Liver (tissue), 9 donors: ENCODE data around the gene PNMT. TPM values are rescaled to one million over a fixed set of nuclear protein-coding genes. Genes with fewer than 3 reads are reported as not detected.

Experiments
- DNase-seq: peaks from one replicate; pipeline ENCODE4 v3.0.0-alpha.2; 2017; ENCODE audit warnings: low spot score
- H3K27ac ChIP-seq, 2 donors: one replicate each; pipeline ENCODE4 v1.7.0; 2013; ENCODE audit warnings: inconsistent platforms in 2 of 2, low read length in 2 of 2, control low read depth in 1 of 2, low read depth in 1 of 2, mild to moderate bottlenecking in 1 of 2
- H3K27me3 ChIP-seq, 4 donors: one replicate each; pipeline versions ENCODE4 v1.6.1 to v1.7.0; 2013; ENCODE audit warnings: low read length in 3 of 4, inconsistent platforms in 1 of 4, mild to moderate bottlenecking in 1 of 4, moderate library complexity in 1 of 4; ENCODE audit not compliant: control insufficient read depth in 4 of 4, insufficient read depth in 4 of 4
- H3K36me3 ChIP-seq, 4 donors: one replicate each; pipeline versions ENCODE4 v1.6.1 to v1.7.0; 2013; ENCODE audit warnings: low read length in 3 of 4, mild to moderate bottlenecking in 3 of 4, low read depth in 1 of 4, moderate library complexity in 1 of 4; ENCODE audit not compliant: control insufficient read depth in 4 of 4, insufficient read depth in 3 of 4
- H3K4me1 ChIP-seq, 4 donors: one replicate each; pipeline versions ENCODE4 v1.6.1 to v1.7.0; 2013; ENCODE audit warnings: low read length in 3 of 4, mild to moderate bottlenecking in 3 of 4, moderate library complexity in 1 of 4; ENCODE audit not compliant: control insufficient read depth in 4 of 4, insufficient read depth in 4 of 4
- H3K4me3 ChIP-seq, 3 donors: one replicate each; pipeline versions ENCODE4 v1.6.1 to v1.7.0; 2013; ENCODE audit warnings: low read length in 3 of 3, control low read depth in 1 of 3, low read depth in 1 of 3, mild to moderate bottlenecking in 1 of 3
- H3K9ac ChIP-seq, 2 donors: one replicate each; pipeline ENCODE4 v1.7.0; 2013; ENCODE audit warnings: low read length in 2 of 2, mild to moderate bottlenecking in 2 of 2, moderate library complexity in 2 of 2, control low read depth in 1 of 2, low read depth in 1 of 2
- H3K9me3 ChIP-seq, 4 donors: one replicate each; pipeline versions ENCODE4 v1.6.1 to v1.7.0; 2013; ENCODE audit warnings: low read length in 3 of 4; ENCODE audit not compliant: control insufficient read depth in 4 of 4
- FOXA1 ChIP-seq: IDR thresholded peaks from 2 replicates; pipeline ENCODE4 v1.6.1; 2016; ENCODE audit warnings: antibody characterized with exemption
- FOXA2 ChIP-seq: IDR thresholded peaks from 2 replicates; pipeline ENCODE4 v1.6.1; 2016; ENCODE audit warnings: antibody characterized with exemption
- GABPA ChIP-seq, 2 donors: IDR thresholded peaks in 1 of 2; conservative IDR thresholded peaks in 1 of 2; 2 replicates each; pipeline ENCODE4 v1.6.1; 2016; ENCODE audit warnings: antibody characterized with exemption in 2 of 2, mild to moderate bottlenecking in 1 of 2, moderate library complexity in 1 of 2
- HNF4A ChIP-seq, 2 donors: conservative IDR thresholded peaks; 2 replicates each; pipeline ENCODE4 v1.6.1; 2016; ENCODE audit warnings: antibody characterized with exemption in 2 of 2, mild to moderate bottlenecking in 2 of 2
- JUND ChIP-seq, 2 donors: IDR thresholded peaks; 2 replicates each; pipeline ENCODE4 v1.6.1; 2016; ENCODE audit warnings: antibody characterized with exemption in 2 of 2
- RAD21 ChIP-seq, 2 donors: IDR thresholded peaks; 2 replicates each; pipeline ENCODE4 v1.6.1; 2016; ENCODE audit warnings: antibody characterized with exemption in 2 of 2, mild to moderate bottlenecking in 2 of 2
- SP1 ChIP-seq: IDR thresholded peaks from 2 replicates; pipeline ENCODE4 v1.6.1; 2018; ENCODE audit warnings: antibody characterized with exemption, mild to moderate bottlenecking
- TAF1 ChIP-seq: conservative IDR thresholded peaks from 2 replicates; pipeline ENCODE4 v1.6.1; 2016; ENCODE audit warnings: antibody characterized with exemption, mild to moderate bottlenecking
- WGBS: extraction: QIAGEN DNeasy Blood & Tissue Kit; methylation state at CpG from one replicate; pipeline ENCODE4 v1.1.7; 2013; 5-methylcytosine and 5-hydroxymethylcytosine counted together
- polyA plus RNA-seq, 2 donors: library from polyadenylated mRNA; stranded (reverse) in 1 of 2; unstranded in 1 of 2; fragments of 200-250 nt in 1 of 2; fragments of >200 nt in 1 of 2; fragmentation: Nextera tagmentation in 1 of 2; extraction: Ambion mirVana in 1 of 2; gene quantifications; one replicate each; pipeline versions ENCODE4 v1.2.1 to v1.2.3, GENCODE V29; 2013 to 2015
- total RNA-seq, 2 donors: library from RNA; depleted of rRNA; stranded (reverse); fragments of >200 nt; gene quantifications; one replicate each; pipeline ENCODE4 v1.2.3, GENCODE V29; 2014
- TF ChIP-seq, protein P1 (sequence below): IDR thresholded peaks from 2 replicates; pipeline ENCODE4 v1.6.1; 2016; ENCODE audit warnings: antibody characterized with exemption
- TF ChIP-seq, protein P2 (sequence below): IDR thresholded peaks from 2 replicates; pipeline ENCODE4 v1.6.1; 2016; ENCODE audit warnings: antibody characterized with exemption
- TF ChIP-seq, protein P3 (sequence below): fragments of 150-350 bp; IDR thresholded peaks from 2 replicates; pipeline ENCODE4 v1.5.1; 2017; ENCODE audit warnings: improper control_type of control experiment, low read depth, low read length; ENCODE audit not compliant: missing input control
- TF ChIP-seq, protein P4 (sequence below): IDR thresholded peaks from 2 replicates; pipeline ENCODE4 v1.6.1; 2016; ENCODE audit warnings: antibody characterized with exemption, mild to moderate bottlenecking
- donor health status: healthy.
- donor health status: healthy.
- donor health status: healthy.
- donor health status: healthy.
- donor health status: healthy.

The PNMT gene
- total and polyA plus RNA-seq, 4 donors = 0.20 to 8.6 (median 0.26) TPM; not detected in 1

DNA sequence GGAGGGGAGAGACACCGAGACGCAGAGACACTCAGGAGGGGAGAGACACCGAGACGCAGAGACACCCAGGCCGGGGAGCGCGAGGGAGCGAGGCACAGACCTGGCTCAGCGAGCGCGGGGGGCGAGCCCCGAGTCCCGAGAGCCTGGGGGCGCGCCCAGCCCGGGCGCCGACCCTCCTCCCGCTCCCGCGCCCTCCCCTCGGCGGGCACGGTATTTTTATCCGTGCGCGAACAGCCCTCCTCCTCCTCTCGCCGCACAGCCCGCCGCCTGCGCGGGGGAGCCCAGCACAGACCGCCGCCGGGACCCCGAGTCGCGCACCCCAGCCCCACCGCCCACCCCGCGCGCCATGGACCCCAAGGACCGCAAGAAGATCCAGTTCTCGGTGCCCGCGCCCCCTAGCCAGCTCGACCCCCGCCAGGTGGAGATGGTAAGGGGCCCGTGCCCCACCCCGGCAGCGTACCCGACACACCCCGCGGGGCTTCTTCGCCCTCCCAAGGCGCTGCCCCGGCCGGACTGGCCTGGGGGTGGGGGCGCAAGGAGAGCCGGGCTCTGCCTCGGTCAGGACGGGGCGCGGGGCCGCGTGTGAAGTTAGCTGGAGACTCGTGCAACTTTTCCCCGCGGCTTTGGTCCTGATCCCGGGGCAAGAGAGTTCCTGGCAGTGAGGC is 41.1 kb upstream of the PNMT start:
- no peak overlapping the region for H3K27ac ChIP-seq
- DNase-seq = no peak
- no peaks in the 10 kb centered on the region for H3K9me3 ChIP-seq
- no peaks in the 10 kb centered on the region for H3K36me3 ChIP-seq
- peaks cover 0 to 12% (median 7%) of the 10 kb centered on the region in 4 donors for H3K4me1 ChIP-seq
- TF ChIP-seq, protein P1, sequence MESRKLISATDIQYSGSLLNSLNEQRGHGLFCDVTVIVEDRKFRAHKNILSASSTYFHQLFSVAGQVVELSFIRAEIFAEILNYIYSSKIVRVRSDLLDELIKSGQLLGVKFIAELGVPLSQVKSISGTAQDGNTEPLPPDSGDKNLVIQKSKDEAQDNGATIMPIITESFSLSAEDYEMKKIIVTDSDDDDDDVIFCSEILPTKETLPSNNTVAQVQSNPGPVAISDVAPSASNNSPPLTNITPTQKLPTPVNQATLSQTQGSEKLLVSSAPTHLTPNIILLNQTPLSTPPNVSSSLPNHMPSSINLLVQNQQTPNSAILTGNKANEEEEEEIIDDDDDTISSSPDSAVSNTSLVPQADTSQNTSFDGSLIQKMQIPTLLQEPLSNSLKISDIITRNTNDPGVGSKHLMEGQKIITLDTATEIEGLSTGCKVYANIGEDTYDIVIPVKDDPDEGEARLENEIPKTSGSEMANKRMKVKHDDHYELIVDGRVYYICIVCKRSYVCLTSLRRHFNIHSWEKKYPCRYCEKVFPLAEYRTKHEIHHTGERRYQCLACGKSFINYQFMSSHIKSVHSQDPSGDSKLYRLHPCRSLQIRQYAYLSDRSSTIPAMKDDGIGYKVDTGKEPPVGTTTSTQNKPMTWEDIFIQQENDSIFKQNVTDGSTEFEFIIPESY = no peak
- TF ChIP-seq FOXA2 = no peak
- TF ChIP-seq, protein P2, sequence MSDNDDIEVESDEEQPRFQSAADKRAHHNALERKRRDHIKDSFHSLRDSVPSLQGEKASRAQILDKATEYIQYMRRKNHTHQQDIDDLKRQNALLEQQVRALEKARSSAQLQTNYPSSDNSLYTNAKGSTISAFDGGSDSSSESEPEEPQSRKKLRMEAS = no peak
- TF ChIP-seq, protein P3, sequence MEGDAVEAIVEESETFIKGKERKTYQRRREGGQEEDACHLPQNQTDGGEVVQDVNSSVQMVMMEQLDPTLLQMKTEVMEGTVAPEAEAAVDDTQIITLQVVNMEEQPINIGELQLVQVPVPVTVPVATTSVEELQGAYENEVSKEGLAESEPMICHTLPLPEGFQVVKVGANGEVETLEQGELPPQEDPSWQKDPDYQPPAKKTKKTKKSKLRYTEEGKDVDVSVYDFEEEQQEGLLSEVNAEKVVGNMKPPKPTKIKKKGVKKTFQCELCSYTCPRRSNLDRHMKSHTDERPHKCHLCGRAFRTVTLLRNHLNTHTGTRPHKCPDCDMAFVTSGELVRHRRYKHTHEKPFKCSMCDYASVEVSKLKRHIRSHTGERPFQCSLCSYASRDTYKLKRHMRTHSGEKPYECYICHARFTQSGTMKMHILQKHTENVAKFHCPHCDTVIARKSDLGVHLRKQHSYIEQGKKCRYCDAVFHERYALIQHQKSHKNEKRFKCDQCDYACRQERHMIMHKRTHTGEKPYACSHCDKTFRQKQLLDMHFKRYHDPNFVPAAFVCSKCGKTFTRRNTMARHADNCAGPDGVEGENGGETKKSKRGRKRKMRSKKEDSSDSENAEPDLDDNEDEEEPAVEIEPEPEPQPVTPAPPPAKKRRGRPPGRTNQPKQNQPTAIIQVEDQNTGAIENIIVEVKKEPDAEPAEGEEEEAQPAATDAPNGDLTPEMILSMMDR = no peak
- no peak overlapping the region for H3K4me3 ChIP-seq
- H3K27me3 ChIP-seq = peaks cover 0 to 12% (median 9%) of the 10 kb centered on the region in 4 donors
- no peak overlapping the region for H3K9ac ChIP-seq
- 5% methylated on average over 72 of the region's 72 CpGs for WGBS

DNA sequence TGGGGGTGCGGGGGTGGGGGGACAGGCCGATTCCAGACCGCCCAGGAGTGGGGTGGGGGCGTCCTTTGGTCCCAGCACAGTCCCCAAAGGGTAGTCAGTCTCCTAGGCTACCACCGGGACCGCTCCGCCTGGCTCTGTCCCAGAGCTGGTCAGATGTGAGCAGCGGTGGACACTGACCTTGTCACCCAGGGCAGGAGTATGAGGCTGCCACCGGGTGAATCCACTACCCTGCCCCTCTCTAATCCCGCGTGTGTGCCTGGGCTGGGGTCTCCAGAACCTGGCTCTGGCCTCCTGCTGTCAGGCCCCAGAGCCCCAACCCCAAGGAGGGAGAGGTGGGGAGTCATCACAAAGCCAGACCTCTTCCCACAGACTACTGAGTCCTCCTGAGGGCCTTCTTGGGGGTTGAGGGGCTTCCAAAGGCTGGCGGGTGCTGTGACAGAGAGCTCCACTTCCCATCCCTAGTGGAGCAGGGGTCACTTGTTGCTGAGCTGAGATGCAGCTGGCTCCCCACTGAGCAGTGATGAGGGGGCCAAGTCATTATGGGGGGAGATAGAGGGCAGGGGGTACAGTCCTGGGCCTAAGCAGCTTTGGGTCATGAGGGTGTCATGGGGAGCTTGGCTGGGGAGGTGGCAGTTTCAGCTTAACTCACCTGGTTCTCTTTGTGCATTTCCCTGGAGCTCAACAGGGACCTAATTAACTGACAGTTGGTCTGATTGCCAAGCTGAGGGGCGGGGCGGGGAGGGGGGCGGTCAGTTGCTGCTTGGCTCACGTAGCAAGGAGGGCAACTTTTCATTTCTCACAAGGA is 40.3 kb upstream of the PNMT start:
- WGBS = 46% methylated on average over 16 of the region's 16 CpGs
- Histone ChIP-seq H3K9me3 (no peaks in the 10 kb centered on the region), H3K27ac (no peak overlapping the region), H3K36me3 (no peaks in the 10 kb centered on the region), H3K4me3 (no peak overlapping the region), H3K27me3 (peaks cover 0 to 12% (median 9%) of the 10 kb centered on the region in 4 donors), H3K4me1 (peaks cover 0 to 10% (median 7%) of the 10 kb centered on the region in 4 donors), H3K9ac (no peak overlapping the region)
- TF ChIP-seq FOXA1 (no peak), HNF4A (conservative IDR thresholded peaks at IDR 0.05) (peak in 1 of 2 donors; percentile 30)
- no peak for DNase-seq

DNA sequence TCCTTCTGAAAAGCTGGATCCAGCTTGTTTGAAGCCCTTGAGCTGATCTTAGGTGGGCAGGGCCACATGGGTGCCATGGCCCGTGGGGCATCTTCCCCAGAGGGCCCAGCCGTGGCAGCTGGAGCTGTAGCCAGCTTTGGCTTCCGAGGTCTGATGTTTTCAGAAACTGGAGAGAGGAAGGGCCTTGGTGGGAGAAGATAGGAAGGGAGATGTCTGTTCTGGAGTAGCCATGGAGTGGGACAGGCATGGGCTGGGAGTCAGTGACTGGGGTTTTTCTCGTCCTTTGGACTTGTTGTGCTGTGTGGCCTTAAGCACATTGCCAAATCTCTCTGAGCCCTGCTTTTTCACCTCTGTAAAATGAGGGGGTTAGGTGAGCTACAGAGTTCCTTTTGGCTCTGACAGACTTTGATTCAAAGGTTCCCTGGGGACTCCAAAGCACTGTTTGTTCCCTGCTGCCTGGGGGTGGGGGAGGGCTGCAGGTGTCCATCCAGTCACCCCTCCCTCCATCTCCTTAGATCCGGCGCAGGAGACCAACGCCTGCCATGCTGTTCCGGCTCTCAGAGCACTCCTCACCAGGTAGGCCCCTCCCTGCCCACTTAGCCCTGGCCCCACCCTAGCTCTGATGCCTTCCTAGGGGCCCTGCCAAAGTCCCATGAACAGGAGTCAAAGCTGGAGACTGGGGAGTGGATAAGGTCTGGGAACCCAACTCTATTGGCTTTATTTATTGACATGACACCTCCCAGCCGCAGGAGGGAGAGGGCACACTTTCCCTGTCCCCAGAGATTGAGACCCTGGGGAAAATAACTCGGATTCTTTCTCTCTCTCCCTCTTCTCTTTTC is 39.4 kb upstream of the PNMT start:
- Histone ChIP-seq H3K36me3 (no peaks in the 10 kb centered on the region), H3K9ac (no peak overlapping the region), H3K4me1 (peaks cover 0 to 6% (median 5%) of the 10 kb centered on the region in 4 donors), H3K27ac (no peak overlapping the region), H3K4me3 (no peak overlapping the region), H3K9me3 (no peaks in the 10 kb centered on the region), H3K27me3 (peaks cover 0 to 12% (median 9%) of the 10 kb centered on the region in 4 donors)
- no peak for DNase-seq
- 69% methylated on average over 10 of the region's 10 CpGs for WGBS
- TF ChIP-seq JUND (IDR thresholded peaks at IDR 0.05) = no peak
- TF ChIP-seq TAF1 = no peak
- no peak for TF ChIP-seq FOXA2
- no peak for TF ChIP-seq SP1
- TF ChIP-seq GABPA (IDR thresholded peaks at IDR 0.05 in 1 of 2, conservative IDR thresholded peaks at IDR 0.05 in 1 of 2) = no peak
- TF ChIP-seq RAD21 (IDR thresholded peaks at IDR 0.05) = no peak
- TF ChIP-seq HNF4A (conservative IDR thresholded peaks at IDR 0.05) = no peak
- TF ChIP-seq, protein P4, sequence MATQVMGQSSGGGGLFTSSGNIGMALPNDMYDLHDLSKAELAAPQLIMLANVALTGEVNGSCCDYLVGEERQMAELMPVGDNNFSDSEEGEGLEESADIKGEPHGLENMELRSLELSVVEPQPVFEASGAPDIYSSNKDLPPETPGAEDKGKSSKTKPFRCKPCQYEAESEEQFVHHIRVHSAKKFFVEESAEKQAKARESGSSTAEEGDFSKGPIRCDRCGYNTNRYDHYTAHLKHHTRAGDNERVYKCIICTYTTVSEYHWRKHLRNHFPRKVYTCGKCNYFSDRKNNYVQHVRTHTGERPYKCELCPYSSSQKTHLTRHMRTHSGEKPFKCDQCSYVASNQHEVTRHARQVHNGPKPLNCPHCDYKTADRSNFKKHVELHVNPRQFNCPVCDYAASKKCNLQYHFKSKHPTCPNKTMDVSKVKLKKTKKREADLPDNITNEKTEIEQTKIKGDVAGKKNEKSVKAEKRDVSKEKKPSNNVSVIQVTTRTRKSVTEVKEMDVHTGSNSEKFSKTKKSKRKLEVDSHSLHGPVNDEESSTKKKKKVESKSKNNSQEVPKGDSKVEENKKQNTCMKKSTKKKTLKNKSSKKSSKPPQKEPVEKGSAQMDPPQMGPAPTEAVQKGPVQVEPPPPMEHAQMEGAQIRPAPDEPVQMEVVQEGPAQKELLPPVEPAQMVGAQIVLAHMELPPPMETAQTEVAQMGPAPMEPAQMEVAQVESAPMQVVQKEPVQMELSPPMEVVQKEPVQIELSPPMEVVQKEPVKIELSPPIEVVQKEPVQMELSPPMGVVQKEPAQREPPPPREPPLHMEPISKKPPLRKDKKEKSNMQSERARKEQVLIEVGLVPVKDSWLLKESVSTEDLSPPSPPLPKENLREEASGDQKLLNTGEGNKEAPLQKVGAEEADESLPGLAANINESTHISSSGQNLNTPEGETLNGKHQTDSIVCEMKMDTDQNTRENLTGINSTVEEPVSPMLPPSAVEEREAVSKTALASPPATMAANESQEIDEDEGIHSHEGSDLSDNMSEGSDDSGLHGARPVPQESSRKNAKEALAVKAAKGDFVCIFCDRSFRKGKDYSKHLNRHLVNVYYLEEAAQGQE = no peak
- TF ChIP-seq FOXA1 = no peak
- TF ChIP-seq, protein P1 = no peak
- TF ChIP-seq, protein P2 = no peak
